Endothelial cell of umbilical vein (primary cell): Measurements from ENCODE around the gene HYOU1. TPM values are rescaled to one million over a fixed set of nuclear protein-coding genes. Genes with fewer than 3 reads are reported as not detected.

ENCODE experiments used
- BruUV-seq: library from RNA; stranded (reverse); fragments of 400-500 nt; replicated peaks from 2 replicates; lab custom pipeline; 2021; lab: Mats Ljungman, UMichigan
- CTCF ChIA-PET: fragments of 300-600, 350-600 bp; sonication (Branson Sonifier 250); formaldehyde crosslinking; loops from one replicate; lab custom pipeline; 2021; ENCODE audit warnings: antibody characterized with exemption, inconsistent platforms; lab: Charles Lee
- POLR2A ChIA-PET: fragments of 300-600, 350-600 bp; sonication (Branson Sonifier 250); formaldehyde crosslinking; loops from one replicate; lab custom pipeline; 2021; ENCODE audit warnings: antibody characterized with exemption, inconsistent platforms; lab: Charles Lee
- DNase-seq: peaks from one replicate; pipeline ENCODE4 v3.0.0-alpha.2; 2011; ENCODE audit warnings: low read depth, low spot score
- FAIRE-seq: peaks from 2 replicates; lab custom pipeline; 2011; peaks lifted over from hg19 to GRCh38; lab: Jason Lieb, UNC
- H2AFZ ChIP-seq: 2 replicates; pipeline ENCODE4 v1.6.0; 2012; ENCODE audit warnings: low read depth, low read length, control low read depth, inconsistent platforms
- H3K27ac ChIP-seq: 2 replicates; pipeline ENCODE4 v1.5.1; 2011; ENCODE audit warnings: low read depth, mild to moderate bottlenecking, control low read depth, low read length, moderate library complexity; ENCODE audit not compliant: insufficient read depth
- H3K27me3 ChIP-seq, 2 experiments: 2 replicates each; pipeline versions ENCODE4 v1.6.0 to v1.6.1; 2011; ENCODE audit warnings: low read length in 2 of 2, mixed read lengths in 1 of 2; ENCODE audit not compliant: control insufficient read depth in 2 of 2, insufficient read depth in 2 of 2
- H3K36me3 ChIP-seq, 2 experiments: 2 replicates in 1 of 2; 3 replicates in 1 of 2; pipeline ENCODE4 v1.5.1; 2011; ENCODE audit warnings: low read length in 2 of 2, mild to moderate bottlenecking in 1 of 2, moderate library complexity in 1 of 2; ENCODE audit not compliant: control insufficient read depth in 2 of 2, insufficient read depth in 2 of 2; ENCODE audit errors: extremely low read depth in 1 of 2
- H3K4me1 ChIP-seq: 3 replicates; pipeline ENCODE4 v1.5.1; 2011; ENCODE audit warnings: mild to moderate bottlenecking, low read length; ENCODE audit not compliant: control insufficient read depth, insufficient read depth; ENCODE audit errors: extremely low read depth
- H3K4me2 ChIP-seq: 2 replicates; pipeline ENCODE4 v1.6.1; 2011; ENCODE audit warnings: low read length, control low read depth, mixed read lengths; ENCODE audit not compliant: insufficient read depth
- H3K4me3 ChIP-seq, 3 experiments: fragments of 200-600 bp in 1 of 3; sonication (generic), shearing (Covaris generic) in 1 of 3; replicated peaks in 1 of 3; 2 replicates each; pipeline ENCODE4 v1.5.1; 2011 to 2016; ENCODE audit warnings: control low read depth in 3 of 3, low read length in 3 of 3, mild to moderate bottlenecking in 2 of 3, inconsistent platforms in 1 of 3, low read depth in 1 of 3, moderate library complexity in 1 of 3; ENCODE audit not compliant: insufficient read depth in 1 of 3
- H3K79me2 ChIP-seq: 2 replicates; pipeline ENCODE4 v1.6.0; 2012; ENCODE audit warnings: low read length, inconsistent platforms; ENCODE audit not compliant: control insufficient read depth, insufficient read depth
- H3K9ac ChIP-seq: replicated peaks from 2 replicates; pipeline ENCODE3; 2011; ENCODE audit warnings: low read length, control low read depth; ENCODE audit not compliant: insufficient read depth; ENCODE audit errors: extremely low read depth
- H3K9me1 ChIP-seq: replicated peaks from 3 replicates; pipeline ENCODE4 v1.6.0; 2011; ENCODE audit warnings: mild to moderate bottlenecking, low read length; ENCODE audit not compliant: control insufficient read depth, insufficient read depth; ENCODE audit errors: extremely low read depth
- H3K9me3 ChIP-seq: replicated peaks from 2 replicates; pipeline ENCODE4 v1.5.1; 2012; ENCODE audit warnings: low read length, inconsistent platforms; ENCODE audit not compliant: control insufficient read depth, insufficient read depth
- H4K20me1 ChIP-seq: replicated peaks from 2 replicates; pipeline ENCODE3; 2011; ENCODE audit warnings: mild to moderate bottlenecking, low read length; ENCODE audit not compliant: control insufficient read depth, insufficient read depth; ENCODE audit errors: extremely low read depth
- EZH2 ChIP-seq: IDR thresholded peaks from 2 replicates; pipeline ENCODE4 v1.6.1; 2012; ENCODE audit warnings: borderline replicate concordance, low read depth, mild to moderate bottlenecking, moderate library complexity, low read length, inconsistent platforms; ENCODE audit not compliant: severe bottlenecking
- FOS ChIP-seq: IDR thresholded peaks from 2 replicates; pipeline ENCODE4 v1.6.1; 2011; ENCODE audit warnings: mild to moderate bottlenecking, low read length, moderate library complexity, borderline replicate concordance; ENCODE audit not compliant: insufficient read depth
- GATA2 ChIP-seq: IDR thresholded peaks from 2 replicates; pipeline ENCODE4 v1.7.0; 2011; ENCODE audit warnings: low read depth, mild to moderate bottlenecking, moderate library complexity, mixed read lengths, low read length; ENCODE audit not compliant: insufficient read length, insufficient read depth
- JUN ChIP-seq: IDR thresholded peaks from 2 replicates; pipeline ENCODE4 v1.6.1; 2011; ENCODE audit warnings: borderline replicate concordance, low read depth; ENCODE audit not compliant: insufficient read length, insufficient read depth
- MAX ChIP-seq: IDR thresholded peaks from 2 replicates; pipeline ENCODE4 v1.6.1; 2011; ENCODE audit not compliant: insufficient read depth, insufficient read length
- MYC ChIP-seq: IDR thresholded peaks from one replicate; pipeline ENCODE4 v1.6.1; 2011; ENCODE audit warnings: mild to moderate bottlenecking, low read depth, low read length
- POLR2A ChIP-seq: IDR thresholded peaks from 2 replicates; pipeline ENCODE4 v1.6.1; 2012; ENCODE audit warnings: low read depth, mild to moderate bottlenecking, control low read depth, low read length
- POLR2AphosphoS5 ChIP-seq: IDR thresholded peaks from 2 replicates; pipeline ENCODE4 v1.6.1; 2012; ENCODE audit warnings: low read depth, mild to moderate bottlenecking, control low read depth, low read length, moderate library complexity; ENCODE audit not compliant: insufficient read depth
- dilution Hi-C: fragments of 300-500 bp; cut with MboI; formaldehyde crosslinking; loops from one replicate; pipeline ENCODE4 v1.15.0; 2019; ENCODE audit warnings: low sequenced_read_pairs; ENCODE audit not compliant: extremely low pct_ligation_motif_present
- intact Hi-C: fragments of 100-400 bp; cut with micrococcal nuclease; formaldehyde crosslinking; loops from one replicate; pipeline ENCODE4 v1.10.0; 2022
- polyA plus RNA-seq, 4 experiments: library from polyadenylated mRNA; depleted of rRNA in 3 of 4; stranded (reverse) in 3 of 4; unstranded in 1 of 4; fragments of >200 nt; gene quantifications; 2 replicates each; pipeline versions ENCODE4 v1.2.1 to v1.2.3, GENCODE V29; 2011 to 2012; ENCODE audit warnings: missing spikeins in 1 of 4
- total RNA-seq: library from RNA; stranded (reverse); gene quantifications from 2 replicates; pipeline ENCODE4 v1.2.3, GENCODE V29; 2021
- TF ChIP-seq, protein P1 (sequence below), 2 donors: IDR thresholded peaks; 1 replicate in 1 of 2; 2 replicates in 1 of 2; pipeline ENCODE4 v1.5.1; 2011; ENCODE audit warnings: low read length in 2 of 2, mild to moderate bottlenecking in 2 of 2, moderate library complexity in 2 of 2, control low read depth in 1 of 2, inconsistent platforms in 1 of 2, low read depth in 1 of 2; ENCODE audit not compliant: insufficient read depth in 1 of 2; ENCODE audit errors: extremely low read depth in 1 of 2

The HYOU1 gene
- total and polyA plus RNA-seq, 2 donors (not counting 3 experiments of a cell fraction or from before 2014, with no cell fraction given), result 302 to 318 TPM

DNA sequence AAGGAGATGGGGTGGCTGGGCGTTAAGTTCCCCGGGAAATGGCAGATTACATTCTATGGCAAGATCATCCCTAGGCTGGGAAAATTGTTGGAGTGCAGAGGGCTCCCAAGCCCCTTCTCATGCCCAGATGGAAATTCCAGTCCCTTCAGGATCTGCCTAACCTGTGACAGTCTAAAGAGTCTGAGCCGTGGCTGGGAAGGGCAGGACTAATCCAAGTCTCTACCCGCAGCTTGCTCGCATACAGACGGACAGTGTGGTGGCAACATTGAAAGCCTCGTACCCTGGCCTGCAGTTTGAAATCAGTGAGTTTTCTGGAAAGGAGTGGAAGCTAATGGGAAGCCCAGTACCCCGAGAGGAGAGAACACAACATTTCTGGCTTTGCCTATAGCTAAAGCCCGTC lies 31.4 kb upstream of the HYOU1 start:
- H3K27me3 ChIP-seq, result no peaks in the 10 kb centered on the region
- peaks cover 20% of the 10 kb centered on the region for H3K79me2 ChIP-seq
- no TSS peak for BruUV-seq
- POLR2A ChIA-PET, result no interaction called here
- peaks cover 25% of the 10 kb centered on the region for H3K4me1 ChIP-seq
- dilution Hi-C loops (no loop called here), intact Hi-C loops (loop anchor here (5.0 kb wide), 1 partner anchor 176 kb away; no protein-coding TSS in a partner anchor)
- TF ChIP-seq, protein P1, sequence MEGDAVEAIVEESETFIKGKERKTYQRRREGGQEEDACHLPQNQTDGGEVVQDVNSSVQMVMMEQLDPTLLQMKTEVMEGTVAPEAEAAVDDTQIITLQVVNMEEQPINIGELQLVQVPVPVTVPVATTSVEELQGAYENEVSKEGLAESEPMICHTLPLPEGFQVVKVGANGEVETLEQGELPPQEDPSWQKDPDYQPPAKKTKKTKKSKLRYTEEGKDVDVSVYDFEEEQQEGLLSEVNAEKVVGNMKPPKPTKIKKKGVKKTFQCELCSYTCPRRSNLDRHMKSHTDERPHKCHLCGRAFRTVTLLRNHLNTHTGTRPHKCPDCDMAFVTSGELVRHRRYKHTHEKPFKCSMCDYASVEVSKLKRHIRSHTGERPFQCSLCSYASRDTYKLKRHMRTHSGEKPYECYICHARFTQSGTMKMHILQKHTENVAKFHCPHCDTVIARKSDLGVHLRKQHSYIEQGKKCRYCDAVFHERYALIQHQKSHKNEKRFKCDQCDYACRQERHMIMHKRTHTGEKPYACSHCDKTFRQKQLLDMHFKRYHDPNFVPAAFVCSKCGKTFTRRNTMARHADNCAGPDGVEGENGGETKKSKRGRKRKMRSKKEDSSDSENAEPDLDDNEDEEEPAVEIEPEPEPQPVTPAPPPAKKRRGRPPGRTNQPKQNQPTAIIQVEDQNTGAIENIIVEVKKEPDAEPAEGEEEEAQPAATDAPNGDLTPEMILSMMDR (IDR thresholded peaks at IDR 0.05; ENCODE audit: extremely low read depth in 1 of 2, insufficient read depth in 1 of 2, low read depth in 1 of 2, low read length in 2 of 2), result no peak
- TF ChIP-seq GATA2, result no peak
- TF ChIP-seq POLR2A, result no peak
- no peak for TF ChIP-seq JUN
- TF ChIP-seq POLR2AphosphoS5, result no peak
- TF ChIP-seq MYC, result no peak
- no peak for TF ChIP-seq EZH2
- no peak for TF ChIP-seq MAX
- TF ChIP-seq FOS, result no peak
- H3K9ac ChIP-seq, result no peak overlapping the region
- H3K4me2 ChIP-seq, result no peak overlapping the region
- H3K9me1 ChIP-seq, result no peaks in the 10 kb centered on the region
- peaks cover 2% of the 10 kb centered on the region for H4K20me1 ChIP-seq
- DNase-seq (no peak), FAIRE-seq (no peak)
- no peaks in the 10 kb centered on the region for H3K9me3 ChIP-seq
- H3K27ac ChIP-seq, result no peak overlapping the region
- H3K4me3 ChIP-seq, result no peak overlapping the region
- CTCF ChIA-PET, result no interaction called here
- H2AFZ ChIP-seq, result no peak overlapping the region
- H3K36me3 ChIP-seq, result peaks cover 2 to 3% of the 10 kb centered on the region in 2 experiments
